Measurements from ENCODE around the gene AK4.

The AK4 gene

GRCh38 chr1:65178235-65178634 lies 30.2 kb downstream of the AK4 start:
- DNase-seq: no peak

- no peak for DNase-seq
These were observed 31.1 kb downstream of the AK4 start for GRCh38 chr1:65179148-65179547.

GRCh38 chr1:65180977-65181376 lies 33.0 kb downstream of the AK4 start:
- no peak for DNase-seq

- DNase-seq: no peak
These were observed 34.8 kb downstream of the AK4 start for GRCh38 chr1:65182658-65183268.

GRCh38 chr1:65189576-65190115 lies 41.6 kb downstream of the AK4 start:
- no peak for DNase-seq

- DNase-seq: no peak
These were observed 42.2 kb downstream of the AK4 start for GRCh38 chr1:65190229-65190628.

- DNase-seq: no peak
These were observed 45.2 kb downstream of the AK4 start for GRCh38 chr1:65193129-65193695.

GRCh38 chr1:65195495-65196417 lies 47.8 kb downstream of the AK4 start:
- DNase-seq: no peak

GRCh38 chr1:65196926-65197325 lies 48.9 kb downstream of the AK4 start:
- DNase-seq: no peak

GRCh38 chr1:65197636-65198035 lies 49.6 kb downstream of the AK4 start:
- no peak for DNase-seq

- no peak for DNase-seq
These were observed 50.1 kb downstream of the AK4 start for GRCh38 chr1:65198096-65198495.

- DNase-seq: no peak
These were observed 52.4 kb downstream of the AK4 start for GRCh38 chr1:65200411-65200810.

- DNase-seq: no peak
These were observed 58.8 kb downstream of the AK4 start for GRCh38 chr1:65206836-65207235.

GRCh38 chr1:65207317-65207716 lies 59.3 kb downstream of the AK4 start:
- DNase-seq: no peak

- no peak for DNase-seq
These were observed 60.6 kb downstream of the AK4 start for GRCh38 chr1:65208563-65208973.

GRCh38 chr1:65209005-65209885 lies 61.2 kb downstream of the AK4 start:
- no peak for DNase-seq

- no peak for DNase-seq
These were observed 62.3 kb downstream of the AK4 start for GRCh38 chr1:65210325-65210724.

- no peak for DNase-seq
These were observed 63.3 kb downstream of the AK4 start for GRCh38 chr1:65211331-65211730.

GRCh38 chr1:65213271-65214023 lies 65.4 kb downstream of the AK4 start:
- DNase-seq: no peak

- no peak for DNase-seq
These were observed 66.5 kb downstream of the AK4 start for GRCh38 chr1:65214340-65215027.

GRCh38 chr1:65216989-65217388 lies 69.0 kb downstream of the AK4 start:
- DNase-seq: no peak
